ENCODE results near the gene OR5AS1.

Gene OR5AS1

DNA sequence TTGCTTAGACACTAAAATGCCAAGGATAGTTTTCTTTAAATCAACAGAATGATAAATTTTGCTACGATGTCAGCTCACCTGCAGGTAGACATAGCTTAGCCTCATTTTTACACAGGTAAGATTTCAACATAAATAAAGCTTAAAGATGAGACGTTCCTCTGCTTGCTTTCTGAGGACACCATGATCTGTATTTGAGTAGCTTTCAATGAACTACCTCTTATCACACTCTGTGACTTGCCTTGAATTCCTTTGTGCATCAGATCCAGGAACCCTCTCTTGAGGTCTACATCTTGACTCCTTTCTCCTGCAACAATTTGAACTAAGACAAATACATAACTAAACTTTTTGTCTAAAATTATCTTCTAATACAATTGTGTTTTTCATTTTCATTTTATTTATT is 39.5 kb downstream of the OR5AS1 start:
- H3K4me3 ChIP-seq (ENCODE audit: low read length), result no peak overlapping the region
- no peak for DNase-seq (ENCODE audit: low read depth)
- TF ChIP-seq, protein P1, sequence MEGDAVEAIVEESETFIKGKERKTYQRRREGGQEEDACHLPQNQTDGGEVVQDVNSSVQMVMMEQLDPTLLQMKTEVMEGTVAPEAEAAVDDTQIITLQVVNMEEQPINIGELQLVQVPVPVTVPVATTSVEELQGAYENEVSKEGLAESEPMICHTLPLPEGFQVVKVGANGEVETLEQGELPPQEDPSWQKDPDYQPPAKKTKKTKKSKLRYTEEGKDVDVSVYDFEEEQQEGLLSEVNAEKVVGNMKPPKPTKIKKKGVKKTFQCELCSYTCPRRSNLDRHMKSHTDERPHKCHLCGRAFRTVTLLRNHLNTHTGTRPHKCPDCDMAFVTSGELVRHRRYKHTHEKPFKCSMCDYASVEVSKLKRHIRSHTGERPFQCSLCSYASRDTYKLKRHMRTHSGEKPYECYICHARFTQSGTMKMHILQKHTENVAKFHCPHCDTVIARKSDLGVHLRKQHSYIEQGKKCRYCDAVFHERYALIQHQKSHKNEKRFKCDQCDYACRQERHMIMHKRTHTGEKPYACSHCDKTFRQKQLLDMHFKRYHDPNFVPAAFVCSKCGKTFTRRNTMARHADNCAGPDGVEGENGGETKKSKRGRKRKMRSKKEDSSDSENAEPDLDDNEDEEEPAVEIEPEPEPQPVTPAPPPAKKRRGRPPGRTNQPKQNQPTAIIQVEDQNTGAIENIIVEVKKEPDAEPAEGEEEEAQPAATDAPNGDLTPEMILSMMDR (IDR thresholded peaks at IDR 0.05; ENCODE audit: insufficient read depth, low read depth, low read length, missing control alignments), result no peak
